IMR-90 (cell line): Measurements from ENCODE around the gene HMGCS2. TPM values are rescaled to one million over a fixed set of nuclear protein-coding genes. Genes with fewer than 3 reads are reported as not detected.

ENCODE experiments used
- ATAC-seq: fragments of 200-7000 bp; cut with Tn5 transposase; 2 replicates; pipeline ENCODE4 v1.9.1; 2020; ENCODE audit warnings: low read depth, mild to moderate bottlenecking, moderate library complexity
- BruUV-seq: library from RNA; stranded (reverse); fragments of 400-500 nt; replicated peaks from 2 replicates; lab custom pipeline; 2021; lab: Mats Ljungman, UMichigan
- CTCF ChIA-PET: fragments of 300-600 bp; formaldehyde crosslinking; extraction: SDS; loops from one replicate; lab custom pipeline; 2021; ENCODE audit warnings: antibody characterized with exemption; lab: Yijun Ruan, JAX
- POLR2A ChIA-PET: fragments of 300-600 bp; sonication (Branson Sonifier 250); formaldehyde crosslinking; loops from one replicate; lab custom pipeline; 2022; ENCODE audit warnings: antibody characterized with exemption; ENCODE audit not compliant: unreplicated experiment; lab: Charles Lee
- DNase-seq: peaks from one replicate; pipeline ENCODE4 v3.0.0; 2013
- H2AFZ ChIP-seq: replicated peaks from 2 replicates; pipeline ENCODE3; 2013; ENCODE audit warnings: low read length, mild to moderate bottlenecking; ENCODE audit not compliant: poor library complexity
- H2AK5ac ChIP-seq: 2 replicates; pipeline ENCODE4 v1.6.1; 2013; ENCODE audit warnings: low read depth, low read length, inconsistent platforms
- H2AK9ac ChIP-seq: replicated peaks from 2 replicates; pipeline ENCODE3; 2013; ENCODE audit warnings: mild to moderate bottlenecking, low read depth, low read length, moderate library complexity; ENCODE audit not compliant: poor library complexity
- H2BK120ac ChIP-seq: 2 replicates; pipeline ENCODE4 v1.6.1; 2013; ENCODE audit warnings: low read depth, low read length, inconsistent platforms
- H2BK15ac ChIP-seq: 3 replicates; pipeline ENCODE4 v1.6.1; 2013; ENCODE audit warnings: low read depth, low read length, inconsistent platforms
- H2BK20ac ChIP-seq: 2 replicates; pipeline ENCODE4 v1.6.1; 2013; ENCODE audit warnings: low read depth, mild to moderate bottlenecking, inconsistent platforms, low read length, moderate library complexity
- H2BK5ac ChIP-seq: 2 replicates; pipeline ENCODE4 v1.6.1; 2013; ENCODE audit warnings: mild to moderate bottlenecking, low read depth, low read length, inconsistent platforms; ENCODE audit not compliant: poor library complexity, severe bottlenecking
- H3K14ac ChIP-seq: replicated peaks from 2 replicates; pipeline ENCODE4 v1.6.1; 2013; ENCODE audit warnings: low read depth, low read length, inconsistent platforms
- H3K18ac ChIP-seq: 2 replicates; pipeline ENCODE4 v1.6.1; 2013; ENCODE audit warnings: low read depth, low read length, control low read depth
- H3K23ac ChIP-seq: 2 replicates; pipeline ENCODE4 v1.6.1; 2013; ENCODE audit warnings: low read depth, low read length, inconsistent platforms
- H3K27ac ChIP-seq: 2 replicates; pipeline ENCODE4 v1.5.1; 2013; ENCODE audit warnings: mild to moderate bottlenecking, control low read depth, low read length; ENCODE audit not compliant: insufficient read depth
- H3K27me3 ChIP-seq: 2 replicates; pipeline ENCODE4 v1.6.1; 2013; ENCODE audit warnings: low read length; ENCODE audit not compliant: control insufficient read depth, insufficient read depth
- H3K36me3 ChIP-seq: 2 replicates; pipeline ENCODE4 v1.6.1; 2013; ENCODE audit warnings: low read length, mixed read lengths; ENCODE audit not compliant: control insufficient read depth, insufficient read depth
- H3K4ac ChIP-seq: 2 replicates; pipeline ENCODE4 v1.6.1; 2013; ENCODE audit warnings: low read depth, low read length, inconsistent platforms
- H3K4me1 ChIP-seq: 2 replicates; pipeline ENCODE4 v1.6.1; 2013; ENCODE audit warnings: low read length, mixed read lengths; ENCODE audit not compliant: control insufficient read depth, insufficient read depth
- H3K4me2 ChIP-seq: 2 replicates; pipeline ENCODE4 v1.6.1; 2013; ENCODE audit warnings: low read depth, mild to moderate bottlenecking, control low read depth, low read length, moderate library complexity
- H3K4me3 ChIP-seq: 2 replicates; pipeline ENCODE4 v1.5.1; 2013; ENCODE audit warnings: low read depth, mild to moderate bottlenecking, control low read depth, low read length, moderate library complexity; ENCODE audit not compliant: insufficient read depth
- H3K56ac ChIP-seq: 2 replicates; pipeline ENCODE4 v1.6.1; 2013; ENCODE audit warnings: low read length, inconsistent platforms; ENCODE audit not compliant: insufficient read depth; ENCODE audit errors: extremely low read depth
- H3K79me1 ChIP-seq, 2 experiments: 2 replicates each; pipeline ENCODE4 v1.6.1; 2013; ENCODE audit warnings: low read length in 2 of 2, inconsistent platforms in 1 of 2, low read depth in 1 of 2
- H3K9ac ChIP-seq: 2 replicates; pipeline ENCODE4 v1.6.1; 2013; ENCODE audit warnings: low read depth, low read length, control low read depth
- H3K9me1 ChIP-seq: 2 replicates; pipeline ENCODE4 v1.6.1; 2013; ENCODE audit warnings: low read length, inconsistent platforms; ENCODE audit not compliant: insufficient read depth
- H3K9me3 ChIP-seq: 2 replicates; pipeline ENCODE4 v1.6.1; 2013; ENCODE audit warnings: low read length; ENCODE audit not compliant: control insufficient read depth, insufficient read depth
- H4K20me1 ChIP-seq: 2 replicates; pipeline ENCODE4 v1.6.1; 2013; ENCODE audit warnings: low read length, inconsistent platforms; ENCODE audit not compliant: insufficient read depth
- H4K5ac ChIP-seq: 2 replicates; pipeline ENCODE4 v1.6.1; 2013; ENCODE audit warnings: mild to moderate bottlenecking, low read depth, low read length, control low read depth
- H4K8ac ChIP-seq, 2 experiments: 2 replicates each; pipeline ENCODE4 v1.6.1; 2013; ENCODE audit warnings: low read depth in 2 of 2, low read length in 2 of 2, control low read depth in 1 of 2, inconsistent platforms in 1 of 2
- H4K91ac ChIP-seq: 2 replicates; pipeline ENCODE4 v1.6.1; 2013; ENCODE audit warnings: low read depth, low read length, inconsistent platforms; ENCODE audit not compliant: insufficient read depth
- BHLHE40 ChIP-seq: fragments of 150-350 bp; IDR thresholded peaks from 2 replicates; pipeline ENCODE4 v1.6.1; 2016; ENCODE audit warnings: mild to moderate bottlenecking, low read depth, low read length
- CEBPB ChIP-seq: IDR thresholded peaks from 2 replicates; pipeline ENCODE4 v1.6.1; 2012; ENCODE audit warnings: low read depth, low read length, improper control_type of control experiment
- CHD1 ChIP-seq: IDR thresholded peaks from 2 replicates; pipeline ENCODE4 v1.6.1; 2012; ENCODE audit warnings: low read depth, low read length, improper control_type of control experiment
- ELK1 ChIP-seq: fragments of 150-350 bp; IDR thresholded peaks from 2 replicates; pipeline ENCODE4 v1.6.1; 2016; ENCODE audit warnings: low read depth, mild to moderate bottlenecking, low read length, moderate library complexity, borderline replicate concordance
- FOS ChIP-seq: fragments of 150-350 bp; IDR thresholded peaks from 2 replicates; pipeline ENCODE4 v1.6.1; 2016; ENCODE audit warnings: low read depth, low read length
- MAFK ChIP-seq: IDR thresholded peaks from 2 replicates; pipeline ENCODE4 v1.6.1; 2012; ENCODE audit warnings: low read depth, low read length, improper control_type of control experiment
- MAZ ChIP-seq: IDR thresholded peaks from 2 replicates; pipeline ENCODE4 v1.6.1; 2012; ENCODE audit warnings: low read depth, mild to moderate bottlenecking, low read length, improper control_type of control experiment, moderate library complexity, borderline replicate concordance
- MXI1 ChIP-seq: IDR thresholded peaks from 2 replicates; pipeline ENCODE4 v1.6.1; 2012; ENCODE audit warnings: low read depth, mild to moderate bottlenecking, low read length, moderate library complexity, borderline replicate concordance
- NFE2L2 ChIP-seq: fragments of 150-350 bp; IDR thresholded peaks from 2 replicates; pipeline ENCODE4 v1.6.1; 2016; ENCODE audit warnings: low read depth, mild to moderate bottlenecking, low read length
- POLR2A ChIP-seq: IDR thresholded peaks from 2 replicates; pipeline ENCODE4 v1.6.1; 2012; ENCODE audit warnings: mild to moderate bottlenecking, low read depth, low read length
- RAD21 ChIP-seq: IDR thresholded peaks from 2 replicates; pipeline ENCODE4 v1.6.1; 2012; ENCODE audit warnings: low read length, improper control_type of control experiment
- RCOR1 ChIP-seq: IDR thresholded peaks from 2 replicates; pipeline ENCODE4 v1.6.1; 2012; ENCODE audit warnings: mild to moderate bottlenecking, low read length, improper control_type of control experiment; ENCODE audit not compliant: insufficient replicate concordance
- RFX5 ChIP-seq: IDR thresholded peaks from 2 replicates; pipeline ENCODE4 v1.8.0; 2012; ENCODE audit warnings: low read depth, mild to moderate bottlenecking, low read length, moderate library complexity
- SMC3 ChIP-seq: fragments of 150-350 bp; IDR thresholded peaks from 2 replicates; pipeline ENCODE4 v1.6.1; 2016; ENCODE audit warnings: low read depth, mild to moderate bottlenecking, antibody characterized with exemption, low read length, moderate library complexity
- WGBS, 2 experiments: methylation state at CpG; one replicate each; pipeline versions ENCODE4 v1.1.5 to v1.1.7; 2013; ENCODE audit warnings: missing lambda C conversion rate in 2 of 2; ENCODE audit not compliant: insufficient read length in 1 of 2; ENCODE audit errors: extremely low coverage in 2 of 2; 5-methylcytosine and 5-hydroxymethylcytosine counted together
- dilution Hi-C: fragments of 300-500 bp; cut with HindIII; formaldehyde crosslinking; loops from one replicate; pipeline ENCODE4 v1.14.3; 2018; ENCODE audit warnings: low sequenced_read_pairs; ENCODE audit not compliant: unreplicated experiment
- in situ Hi-C: fragments of 300-500 bp; cut with MboI; formaldehyde crosslinking; loops from 3 replicates; pipeline ENCODE4 v1.14.3; 2019; ENCODE audit warnings: low sequenced_read_pairs, inconsistent platforms, mixed read lengths
- intact Hi-C: fragments of 100-400 bp; cut with micrococcal nuclease; formaldehyde crosslinking; loops from 2 replicates; pipeline ENCODE4 v1.10.0; 2022
- polyA plus RNA-seq, 3 experiments: library from polyadenylated mRNA; depleted of rRNA; stranded (reverse); fragments of >200 nt; gene quantifications; 2 replicates each; pipeline ENCODE4 v1.2.3, GENCODE V29; 2012; ENCODE audit warnings: low replicate concordance in 1 of 3
- total RNA-seq: library from RNA; depleted of rRNA; stranded (reverse); fragments of >200 nt; gene quantifications from 2 replicates; pipeline ENCODE4 v1.2.3, GENCODE V29; 2012
- TF ChIP-seq, protein P1 (sequence below): fragments of 150-350 bp; IDR thresholded peaks from 2 replicates; pipeline ENCODE4 v1.6.1; 2017; ENCODE audit warnings: mild to moderate bottlenecking, antibody characterized with exemption, low read length, low read depth
- TF ChIP-seq, protein P2 (sequence below): conservative IDR thresholded peaks from 2 replicates; pipeline ENCODE4 v1.5.1; 2012; ENCODE audit warnings: mild to moderate bottlenecking, low read depth, low read length, improper control_type of control experiment

The HMGCS2 gene
- total and polyA plus RNA-seq, 2 of the 4 experiments (the other 2 are of a cell fraction): not detected

DNA sequence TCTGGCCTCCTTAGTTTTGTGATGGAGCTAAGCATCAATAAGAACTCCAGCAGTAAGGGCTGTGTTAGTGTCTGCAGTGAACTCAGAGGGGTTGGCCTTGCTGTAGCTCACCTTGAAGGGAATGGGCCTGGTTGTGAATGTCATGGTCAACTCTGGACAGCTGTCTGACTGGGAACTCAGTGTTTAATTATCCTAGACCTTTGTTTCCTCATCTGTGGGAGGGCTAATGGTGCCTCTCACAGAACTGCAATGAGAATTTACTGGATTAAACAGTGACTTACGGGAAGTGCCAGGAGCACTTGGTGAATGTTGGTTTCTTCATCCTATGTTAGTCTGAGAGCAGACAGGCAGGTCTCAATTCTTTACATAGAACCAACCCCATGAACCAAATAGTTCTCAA is 23.7 kb downstream of the HMGCS2 start:
- no CpG with 5 or more reads among the region's 1 CpG for WGBS, 2 experiments
- Histone ChIP-seq H3K4ac (no peak overlapping the region), H2AK5ac (no peak overlapping the region), H4K91ac (no peak overlapping the region), H2BK120ac (no peak overlapping the region), H4K20me1 (peaks cover 5% of the 10 kb centered on the region; the same call in 1 of the 2 replicates), H2AFZ (no peak overlapping the region), H2BK15ac (no peak overlapping the region), H2BK20ac (no peak overlapping the region), H3K27ac (no peak overlapping the region), H3K18ac (no peak overlapping the region), H3K56ac (no peak overlapping the region), H4K8ac (no peak overlapping the region), H3K36me3 (peaks cover 36% of the 10 kb centered on the region; the same call in 1 of the 2 replicates), H3K14ac (no peak overlapping the region), H4K5ac (no peak overlapping the region), H2BK5ac (no peak overlapping the region), H3K79me1 (no peaks in the 10 kb centered on the region), H2AK9ac (no peak overlapping the region), H3K9me1 (no peaks in the 10 kb centered on the region; the same call in 1 of the 2 replicates), H3K9ac (no peak overlapping the region), H3K9me3 (no peaks in the 10 kb centered on the region), H3K4me3 (no peak overlapping the region), H3K4me2 (no peak overlapping the region), H3K27me3 (peaks cover 3% of the 10 kb centered on the region; the same call in 1 of the 2 replicates), H3K23ac (no peak overlapping the region), H3K4me1 (peaks cover 13% of the 10 kb centered on the region)
- in situ Hi-C loops (no loop called here), dilution Hi-C loops (no loop called here), intact Hi-C loops (loop anchor here (2.0 to 10.0 kb wide), 5 partner anchors 34 to 197 kb away; no protein-coding TSS in a partner anchor)
- TF ChIP-seq, protein P1, sequence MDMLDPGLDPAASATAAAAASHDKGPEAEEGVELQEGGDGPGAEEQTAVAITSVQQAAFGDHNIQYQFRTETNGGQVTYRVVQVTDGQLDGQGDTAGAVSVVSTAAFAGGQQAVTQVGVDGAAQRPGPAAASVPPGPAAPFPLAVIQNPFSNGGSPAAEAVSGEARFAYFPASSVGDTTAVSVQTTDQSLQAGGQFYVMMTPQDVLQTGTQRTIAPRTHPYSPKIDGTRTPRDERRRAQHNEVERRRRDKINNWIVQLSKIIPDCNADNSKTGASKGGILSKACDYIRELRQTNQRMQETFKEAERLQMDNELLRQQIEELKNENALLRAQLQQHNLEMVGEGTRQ: no peak
- TF ChIP-seq MXI1 (no peak), RFX5 (no peak), RAD21 (no peak), RCOR1 (no peak), SMC3 (no peak), CHD1 (no peak), ELK1 (no peak), MAFK (no peak), MAZ (no peak), POLR2A (no peak), CEBPB (no peak), BHLHE40 (no peak), NFE2L2 (no peak), FOS (no peak)
- TF ChIP-seq, protein P2, sequence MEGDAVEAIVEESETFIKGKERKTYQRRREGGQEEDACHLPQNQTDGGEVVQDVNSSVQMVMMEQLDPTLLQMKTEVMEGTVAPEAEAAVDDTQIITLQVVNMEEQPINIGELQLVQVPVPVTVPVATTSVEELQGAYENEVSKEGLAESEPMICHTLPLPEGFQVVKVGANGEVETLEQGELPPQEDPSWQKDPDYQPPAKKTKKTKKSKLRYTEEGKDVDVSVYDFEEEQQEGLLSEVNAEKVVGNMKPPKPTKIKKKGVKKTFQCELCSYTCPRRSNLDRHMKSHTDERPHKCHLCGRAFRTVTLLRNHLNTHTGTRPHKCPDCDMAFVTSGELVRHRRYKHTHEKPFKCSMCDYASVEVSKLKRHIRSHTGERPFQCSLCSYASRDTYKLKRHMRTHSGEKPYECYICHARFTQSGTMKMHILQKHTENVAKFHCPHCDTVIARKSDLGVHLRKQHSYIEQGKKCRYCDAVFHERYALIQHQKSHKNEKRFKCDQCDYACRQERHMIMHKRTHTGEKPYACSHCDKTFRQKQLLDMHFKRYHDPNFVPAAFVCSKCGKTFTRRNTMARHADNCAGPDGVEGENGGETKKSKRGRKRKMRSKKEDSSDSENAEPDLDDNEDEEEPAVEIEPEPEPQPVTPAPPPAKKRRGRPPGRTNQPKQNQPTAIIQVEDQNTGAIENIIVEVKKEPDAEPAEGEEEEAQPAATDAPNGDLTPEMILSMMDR: no peak
- no peak for DNase-seq
- ChIA-PET POLR2A (no interaction called here), CTCF (interaction anchor here (2.3 kb wide), 1 partner anchor 21 kb away, joined by 9 read pairs; no protein-coding TSS in a partner anchor)
- no TSS peak for BruUV-seq
- ATAC-seq: no peak
